M059J (cell line): ENCODE measurements around the gene C11orf68. TPM values are rescaled to one million over a fixed set of nuclear protein-coding genes. Genes with fewer than 3 reads are reported as not detected.

Source experiments
- DNase-seq: peaks from one replicate; pipeline ENCODE4 v3.0.0-alpha.2; 2012; ENCODE audit warnings: low read depth
- total RNA-seq: library from RNA; depleted of rRNA; stranded (reverse); fragments of >200 nt; shearing (Covaris generic); gene quantifications from 2 replicates; pipeline ENCODE4 v1.2.3, GENCODE V29; 2014; rRNA removed

Gene C11orf68
- total RNA-seq, 1 experiment from 2014 or later: 47.9 TPM

DNA sequence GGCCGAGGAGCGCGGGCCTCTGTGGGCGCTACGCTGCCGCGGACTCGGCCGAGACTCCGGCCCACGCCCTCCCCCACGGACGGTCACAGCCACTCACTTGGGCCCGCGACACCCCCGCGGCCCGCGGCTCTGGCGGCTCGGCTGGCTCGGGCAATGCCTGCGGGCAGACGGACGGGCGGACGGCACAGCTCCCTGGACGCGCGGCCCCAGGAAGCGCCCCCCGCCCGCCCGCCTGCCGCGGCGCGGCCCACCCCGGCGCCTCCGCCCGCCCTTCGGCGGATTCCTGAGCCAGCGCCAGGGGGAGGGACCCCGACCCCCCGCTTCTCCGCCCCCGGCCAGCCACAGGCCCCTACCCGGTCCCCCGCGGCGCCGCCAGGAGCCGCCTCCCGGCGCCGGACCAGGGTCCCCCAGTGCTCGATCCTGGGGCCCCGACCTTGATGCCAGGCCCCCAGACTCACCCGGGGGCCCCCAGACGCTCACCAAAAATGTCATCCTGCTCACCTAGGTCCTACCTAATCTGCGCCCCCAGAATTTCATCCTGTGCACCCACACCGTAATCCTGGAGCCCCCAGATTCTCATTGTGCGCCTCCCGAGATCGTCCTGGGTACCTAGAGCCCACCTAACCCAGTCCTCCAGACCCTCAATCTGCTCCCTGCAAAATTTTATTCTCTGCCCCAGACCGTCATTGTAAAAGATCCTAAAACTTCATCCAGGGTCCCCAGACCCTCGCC is 46.1 kb downstream of the C11orf68 start, which contains the start of gene EFEMP2:
Gene EFEMP2, minus strand, starts transcription at position 215 of the 732 bp plus-strand sequence. CDS start 446 bp downstream, outside the sequence.
- DNase-seq: peak; percentile 23

DNA sequence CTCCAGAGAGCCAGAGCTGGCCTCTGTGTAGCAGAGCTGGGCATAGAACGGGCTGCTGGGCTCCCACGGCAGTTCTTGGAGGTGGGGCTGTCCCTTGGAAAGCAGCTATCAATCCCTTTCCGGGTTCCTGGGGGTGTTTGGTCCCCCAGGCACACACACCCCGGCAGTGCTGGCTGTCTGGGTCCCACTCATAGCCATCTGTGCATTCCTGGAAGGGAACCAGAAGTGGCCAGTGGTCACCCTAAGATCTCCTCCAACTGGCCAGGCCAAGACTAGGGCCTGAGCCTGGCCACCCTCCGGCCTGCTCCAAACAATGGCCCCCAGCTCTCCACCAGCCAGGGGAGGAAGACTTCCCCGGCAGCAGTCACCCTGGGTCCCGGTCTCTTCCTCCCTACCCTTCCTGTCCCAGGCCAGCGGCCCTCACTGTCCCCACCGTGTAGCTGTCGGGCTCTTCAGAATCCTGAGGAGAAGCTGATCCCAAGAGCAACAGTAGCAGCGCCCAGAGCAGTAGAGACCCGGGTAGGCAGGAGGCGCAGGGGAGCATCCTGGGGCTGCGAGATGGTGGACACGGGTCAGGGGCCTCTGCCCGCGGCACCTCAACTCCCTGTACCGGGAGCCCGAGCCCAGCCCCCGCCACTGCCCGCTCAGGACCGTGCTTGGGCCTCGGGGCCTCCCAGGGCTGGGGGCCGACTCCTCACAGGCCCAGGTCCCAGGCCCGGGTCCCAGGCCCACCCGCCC is 46.9 kb downstream of the C11orf68 start:
- DNase-seq: no peak

DNA sequence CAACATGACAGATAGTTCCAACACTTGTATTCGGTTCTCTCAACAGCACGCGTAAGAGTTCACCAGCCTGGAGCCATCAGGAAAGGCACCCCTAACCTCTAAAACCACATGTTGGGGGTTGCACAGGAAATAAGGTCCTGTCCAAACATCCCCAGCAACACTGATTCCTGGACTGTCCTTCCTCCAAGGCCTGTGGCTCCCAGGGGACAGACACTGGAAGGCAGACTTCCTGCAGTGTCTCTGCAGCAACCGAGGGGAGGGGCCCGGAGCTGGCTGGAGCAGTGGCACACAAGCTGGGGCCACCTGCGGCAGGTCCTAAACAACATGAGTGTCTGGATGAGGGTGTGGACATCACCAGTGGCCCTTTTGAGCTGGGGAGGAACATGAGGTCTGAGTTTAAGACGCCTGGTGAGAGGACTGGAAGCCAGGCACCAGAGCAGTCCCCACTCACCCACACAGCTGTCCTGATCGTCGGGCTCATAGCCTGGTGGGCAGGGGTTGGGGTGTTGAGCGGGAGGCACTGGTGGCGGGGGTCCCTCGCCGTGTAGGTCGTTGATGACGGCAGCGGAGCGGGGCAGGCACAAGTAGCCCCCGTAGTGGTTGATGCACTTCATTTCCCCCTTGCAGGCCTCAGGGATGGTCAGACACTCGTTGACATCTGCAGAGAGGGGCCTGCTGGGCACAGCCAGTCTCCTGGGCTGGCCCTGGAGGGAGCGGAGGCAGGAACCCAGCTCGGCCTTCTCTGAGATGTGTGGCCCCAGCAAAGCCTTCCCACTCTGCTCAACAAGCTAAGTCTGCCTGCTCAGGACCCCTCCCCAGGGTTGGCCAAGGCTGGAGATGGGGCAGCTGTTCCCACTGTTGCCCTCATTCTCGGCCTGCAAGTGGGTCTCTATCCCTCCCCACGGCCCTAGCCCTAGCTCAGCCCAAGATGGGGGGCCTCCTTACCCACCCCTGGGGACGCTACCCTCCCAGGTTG is 47.9 kb downstream of the C11orf68 start:
- DNase-seq: peak; percentile 29

DNA sequence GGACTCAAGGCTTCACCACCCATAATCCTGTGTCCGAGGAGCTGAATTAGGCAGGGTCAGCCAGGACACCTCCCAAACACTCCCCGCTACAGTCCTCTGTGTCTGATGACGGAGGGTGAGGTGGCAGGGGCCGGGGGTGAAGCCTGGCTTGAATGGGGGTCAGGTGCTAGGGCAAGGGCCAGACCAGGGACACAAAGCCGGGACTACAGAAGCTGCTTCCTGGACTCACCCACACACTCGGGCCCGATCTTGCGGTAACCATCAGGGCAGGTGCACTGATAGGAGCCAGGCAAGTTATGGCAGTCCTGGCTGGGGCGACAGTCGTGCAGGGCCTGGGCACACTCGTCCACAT is 48.6 kb downstream of the C11orf68 start:
- no peak for DNase-seq

DNA sequence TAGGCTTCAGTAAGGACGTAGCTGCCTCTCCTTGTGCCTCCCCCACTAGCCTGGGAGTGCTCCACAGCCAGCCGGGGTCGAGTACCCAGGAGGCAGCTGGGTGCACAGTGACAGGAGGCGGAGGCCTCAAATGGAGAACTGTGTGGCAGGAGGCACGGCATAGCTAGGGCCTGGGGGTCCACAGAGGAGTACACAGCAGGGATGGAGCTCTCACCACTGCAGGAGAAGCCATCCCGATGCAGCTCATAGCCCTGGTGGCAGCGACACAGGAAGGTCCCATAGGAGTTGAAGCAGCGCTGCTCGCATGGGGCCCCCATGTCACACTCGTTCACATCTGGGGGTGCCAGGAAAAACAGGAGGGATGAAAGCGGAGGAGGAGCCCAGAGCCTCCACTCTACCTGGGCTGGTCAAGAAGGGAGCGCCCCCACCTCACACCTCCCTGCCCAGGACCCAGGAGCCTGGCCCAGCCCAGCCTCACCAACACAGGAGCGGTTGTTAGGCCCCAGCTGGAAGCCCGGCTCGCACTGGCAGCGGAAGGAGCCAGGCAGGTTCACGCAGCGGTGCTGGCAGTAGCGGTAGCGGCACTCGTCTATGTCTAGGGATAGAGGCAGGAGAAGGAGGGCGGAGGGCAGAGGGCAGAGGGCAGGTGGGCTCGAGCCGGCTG is 49.1 kb downstream of the C11orf68 start:
- DNase-seq: no peak

DNA sequence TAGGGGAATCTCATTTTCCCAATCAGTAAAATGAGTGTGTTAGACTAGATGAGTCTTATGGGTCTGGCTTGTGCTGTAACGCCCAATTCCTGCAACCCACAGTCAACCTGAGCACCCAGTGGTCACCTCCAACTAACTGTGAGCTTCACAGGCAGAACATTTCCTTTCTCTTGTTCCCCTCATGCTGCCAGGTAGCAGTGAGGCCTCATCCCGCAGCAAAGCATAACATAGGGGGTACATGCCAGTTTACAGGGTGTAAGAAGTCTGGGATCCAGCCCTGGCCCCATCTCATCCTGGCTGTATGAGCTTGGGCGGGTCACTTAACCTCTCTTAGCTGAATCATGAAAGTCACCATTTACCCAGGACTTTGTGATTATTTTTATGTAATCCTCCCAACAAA is 50.0 kb downstream of the C11orf68 start:
- DNase-seq: no peak

DNA sequence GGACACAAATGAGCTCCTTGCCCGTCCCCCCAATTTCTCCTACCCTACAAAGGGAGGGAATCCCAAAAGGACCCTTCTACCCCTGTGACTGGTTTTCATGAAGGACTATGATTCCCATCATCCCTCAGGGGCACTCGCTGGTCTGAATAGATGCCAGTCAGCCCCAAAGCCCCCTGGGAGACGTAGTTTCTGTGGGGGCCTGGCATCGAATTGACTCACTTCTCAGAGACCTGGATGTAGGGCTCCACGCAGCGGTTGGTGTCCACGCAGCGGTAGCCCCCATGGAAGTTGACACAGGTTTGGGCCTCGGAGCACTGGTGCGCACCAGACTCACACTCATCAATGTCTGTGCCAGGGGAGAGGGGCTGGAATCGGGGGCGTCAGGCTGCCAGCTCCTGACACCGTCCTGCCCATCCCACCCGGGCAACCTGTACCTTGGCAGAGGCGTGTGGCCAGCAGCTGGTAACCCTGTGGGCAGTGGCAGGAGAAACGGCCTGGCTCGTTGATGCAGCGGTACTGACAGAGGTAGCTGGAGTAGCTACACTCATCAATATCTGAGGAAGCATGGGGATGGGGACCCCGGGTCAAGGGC is 50.7 kb downstream of the C11orf68 start:
- peak; percentile 47 for DNase-seq

DNA sequence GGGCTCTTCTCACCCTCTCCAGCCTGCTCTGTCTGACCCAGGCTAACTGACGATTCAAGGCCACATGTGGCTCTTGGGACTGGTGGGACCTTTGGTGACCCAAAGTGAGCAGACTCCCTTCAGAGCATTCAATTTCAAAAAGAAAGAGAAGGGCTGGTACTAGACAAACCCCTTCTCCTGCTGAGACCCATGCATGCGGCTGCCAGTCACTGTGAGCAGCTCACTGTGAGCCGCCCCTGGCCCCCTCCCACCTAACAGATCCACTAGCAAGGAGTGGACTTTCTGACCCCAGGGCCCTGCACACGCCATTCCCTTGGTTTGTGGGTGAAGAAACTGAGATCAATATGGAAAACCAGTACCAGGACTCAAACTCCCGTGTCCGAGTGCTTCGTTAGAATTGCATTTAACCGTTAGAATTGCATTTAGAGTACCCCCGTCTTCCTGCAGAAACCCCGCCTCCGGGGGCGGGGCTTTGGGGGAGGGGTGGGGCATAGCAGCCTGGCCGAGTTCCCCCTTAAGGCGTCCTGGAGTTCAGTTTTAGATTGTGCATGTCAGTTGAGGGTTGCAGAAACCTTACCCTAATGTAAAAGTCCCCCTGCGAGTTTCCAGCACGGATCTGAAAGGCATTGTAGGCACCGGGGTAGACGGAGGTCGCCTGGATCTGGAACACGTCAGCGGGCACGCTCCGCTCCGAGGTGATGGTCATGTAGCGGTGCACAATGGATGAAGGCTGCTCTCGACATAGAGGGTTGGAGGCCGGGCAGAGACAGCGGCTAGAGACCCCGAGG is 51.4 kb downstream of the C11orf68 start:
- DNase-seq: no peak

Other genes starting within 250 kb of the C11orf68 start
- gene KAT5, start 206.8 kb downstream of the C11orf68 start, total RNA-seq: 21.6 and 37.8 TPM in 2 replicates
- 45.0 and 48.2 TPM in 2 replicates for gene RNASEH2C, start 198.3 kb downstream of the C11orf68 start, total RNA-seq
- gene AP5B1, start 138.1 kb downstream of the C11orf68 start, total RNA-seq: 5.9 and 13.0 TPM in 2 replicates
- not detected in 2 replicates for gene OVOL1, start 132.0 kb downstream of the C11orf68 start, total RNA-seq
- 0.12 TPM in 1 of 2 replicates, not detected in the other for gene SNX32, start 85.1 kb downstream of the C11orf68 start, total RNA-seq
- 1,801 and 2,276 TPM in 2 replicates for gene CFL1, start 60.9 kb downstream of the C11orf68 start, total RNA-seq
- 22.7 and 42.4 TPM in 2 replicates for gene MUS81, start 58.6 kb downstream of the C11orf68 start, total RNA-seq
- gene EFEMP2, start 46.3 kb downstream of the C11orf68 start, total RNA-seq: 14.4 and 25.3 TPM in 2 replicates
- 0.49 and 1.5 TPM in 2 replicates for gene CTSW, start 39.2 kb downstream of the C11orf68 start, total RNA-seq
- gene FIBP, start 30.6 kb downstream of the C11orf68 start, total RNA-seq: 149 and 165 TPM in 2 replicates
- 57.1 and 95.3 TPM in 2 replicates for gene CCDC85B, start 28.4 kb downstream of the C11orf68 start, total RNA-seq
- gene FOSL1, start 18.7 kb downstream of the C11orf68 start, total RNA-seq: 253 and 286 TPM in 2 replicates
- 456 and 489 TPM in 2 replicates for gene DRAP1, start 364 bp upstream of the C11orf68 start, total RNA-seq
- not detected in 2 replicates for gene TSGA10IP, start 26.4 kb upstream of the C11orf68 start, total RNA-seq
- gene SART1, start 42.7 kb upstream of the C11orf68 start, total RNA-seq: 60.3 and 102 TPM in 2 replicates
- 46.0 and 46.9 TPM in 2 replicates for gene EIF1AD, start 83.1 kb upstream of the C11orf68 start, total RNA-seq
- gene BANF1, start 83.4 kb upstream of the C11orf68 start, total RNA-seq: 97.1 and 106 TPM in 2 replicates
- 0.20 TPM in 1 of 2 replicates, not detected in the other for gene CST6, start 92.9 kb upstream of the C11orf68 start, total RNA-seq
- 1.6 TPM in 2 replicates for gene CATSPER1, start 107.4 kb upstream of the C11orf68 start, total RNA-seq
- gene GAL3ST3, start 130.1 kb upstream of the C11orf68 start, total RNA-seq: not detected in 2 replicates
- 164 and 233 TPM in 2 replicates for gene SF3B2, start 133.3 kb upstream of the C11orf68 start, total RNA-seq
- gene PACS1, start 151.2 kb upstream of the C11orf68 start, total RNA-seq: 24.2 and 32.7 TPM in 2 replicates